Stimulated activated CD4-positive, alpha-beta T cell treated with anti-CD3 and anti-CD28 coated beads, Interleukin-15, amount 100 ng/mL, for 24 hours (primary cell): ENCODE measurements around the gene HOXA9.

Source experiments
- DNase-seq: peaks from one replicate; pipeline ENCODE4 v3.0.0-alpha.2; 2020

HOXA9 gene

DNA sequence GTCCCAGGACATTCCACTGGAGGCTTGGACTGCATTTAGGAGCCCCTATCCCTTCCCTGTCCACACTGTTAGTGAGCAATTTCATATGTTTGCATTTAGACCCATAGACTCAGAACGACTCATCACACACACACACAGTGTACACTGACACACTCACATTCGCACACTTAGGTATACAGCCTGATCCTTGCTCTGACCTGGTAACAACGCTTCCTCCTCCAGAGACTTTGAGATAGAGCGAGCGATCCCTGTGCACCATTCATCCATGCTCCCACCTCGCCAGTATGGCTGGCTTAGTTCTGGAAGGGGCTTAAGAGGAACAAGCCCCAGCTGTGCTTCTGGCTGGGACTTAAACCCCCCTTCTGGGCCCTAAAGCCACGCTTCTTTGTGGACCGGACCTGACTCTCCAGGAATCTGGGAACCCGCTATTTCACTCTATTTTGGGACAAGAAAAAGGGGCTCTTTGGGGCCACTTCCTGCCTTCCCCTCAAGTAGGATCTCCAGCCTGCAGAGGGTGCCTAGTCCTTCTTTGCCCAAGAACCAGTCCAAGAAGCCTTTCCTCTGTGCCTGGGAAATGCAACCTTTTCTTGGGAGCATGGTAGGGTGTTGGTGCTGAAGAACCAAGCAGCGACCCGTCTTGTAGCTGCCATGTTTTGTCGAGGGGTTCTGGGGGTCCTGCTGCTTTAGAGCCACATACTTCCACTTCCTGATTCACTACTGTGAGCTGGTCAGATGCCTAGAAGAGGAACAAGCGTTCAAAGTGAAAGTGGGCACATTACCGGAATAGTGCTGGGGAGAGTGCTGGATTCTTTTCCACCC is 35.6 kb upstream of the HOXA9 start:
- no peak for DNase-seq

DNA sequence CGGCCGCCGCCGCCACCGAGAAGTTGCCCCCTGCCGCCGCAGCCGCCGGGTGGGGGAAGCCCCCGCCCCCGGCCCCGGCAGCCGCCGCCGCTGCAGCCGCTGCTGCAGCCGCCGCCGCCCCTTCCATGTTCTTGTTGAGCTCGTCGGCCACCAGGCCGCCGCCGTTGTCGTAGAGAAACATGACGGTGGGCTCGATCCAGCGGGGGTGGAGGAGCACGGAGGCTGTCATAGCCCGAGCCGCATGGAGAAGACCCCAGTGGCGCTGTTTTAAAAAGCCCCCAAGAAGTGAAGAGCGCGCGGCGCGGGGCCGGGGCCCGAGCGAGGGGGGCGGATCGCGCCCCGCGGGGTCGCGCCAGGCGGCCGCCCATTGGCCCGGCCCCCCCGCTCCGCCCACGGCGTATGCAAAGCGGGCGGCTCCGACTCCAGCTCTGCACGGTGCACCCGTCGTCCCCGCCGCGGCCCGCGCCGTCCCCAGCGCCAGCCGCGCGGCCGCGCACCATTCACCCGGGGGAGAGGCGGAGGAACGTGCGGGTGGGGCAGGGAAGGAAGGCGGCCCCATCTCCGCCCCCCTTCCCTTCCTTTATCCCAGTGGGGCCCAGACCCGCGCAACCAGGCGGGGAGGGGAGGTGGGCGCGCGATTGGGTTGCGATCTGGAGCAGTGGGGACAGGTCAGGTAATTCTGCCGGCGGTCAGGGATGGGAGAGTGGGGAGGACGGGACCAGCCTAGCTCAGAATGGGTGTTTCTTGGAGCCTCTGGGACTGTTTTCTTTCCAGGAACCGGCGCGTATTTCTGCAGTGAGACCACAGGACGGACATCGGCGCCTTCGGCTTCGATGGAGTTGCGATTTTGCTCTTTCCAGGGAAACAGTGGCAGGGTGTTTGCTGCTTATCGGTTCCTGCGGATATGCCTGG is 34.8 kb upstream of the HOXA9 start, which contains the start of gene HOXA13:
HOXA13 (minus strand) TSS at position 243 of the 912 bp plus-strand sequence; CDS start at position 229, 14 bp downstream.
- peak; percentile 49 for DNase-seq

DNA sequence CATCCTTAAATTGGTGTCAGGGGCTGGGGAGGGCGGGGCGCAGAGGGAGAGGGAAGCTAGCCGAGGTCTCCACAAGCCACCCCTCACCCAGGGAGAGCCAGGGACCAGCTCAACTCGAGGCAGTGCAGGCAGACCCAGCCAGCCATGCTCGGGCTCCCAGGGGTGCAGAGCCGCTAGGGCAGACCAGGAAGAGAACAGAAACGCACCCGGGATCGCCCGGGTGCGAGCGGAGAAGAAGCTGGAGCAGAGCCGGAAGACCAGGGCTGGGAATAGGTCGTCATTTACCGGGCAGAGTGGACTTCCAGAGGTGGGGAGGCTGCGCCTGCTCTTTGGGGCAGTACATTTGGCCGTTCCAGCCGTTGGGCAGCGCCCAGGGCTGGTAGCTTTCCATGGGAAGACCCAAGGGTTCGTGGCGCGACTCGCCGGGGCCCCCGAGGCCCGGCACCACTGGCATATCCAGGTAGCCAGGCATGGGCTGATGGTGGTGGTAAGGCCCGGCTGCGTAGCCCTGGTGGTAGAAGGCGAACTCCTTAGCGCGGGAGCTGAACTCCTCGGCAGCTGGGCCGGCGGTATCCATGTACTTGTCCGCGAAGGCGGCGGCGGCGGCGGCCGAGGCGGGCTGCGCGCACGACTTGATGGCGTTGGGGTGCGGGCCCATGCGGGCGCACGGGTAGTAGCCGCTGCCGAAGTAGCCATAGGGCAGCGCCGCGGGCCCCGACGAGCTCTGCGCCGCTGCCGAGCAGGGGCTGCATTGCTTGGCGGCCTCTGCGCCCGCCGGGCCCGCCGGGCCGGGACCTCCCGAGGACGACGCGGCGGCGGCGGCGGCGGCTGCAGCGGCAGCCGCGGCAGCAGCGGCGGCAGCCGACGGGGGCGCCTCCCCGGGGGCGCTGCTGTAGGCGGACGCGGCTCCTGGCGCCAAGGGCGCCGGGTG is 33.8 kb upstream of the HOXA9 start:
- no peak for DNase-seq

DNA sequence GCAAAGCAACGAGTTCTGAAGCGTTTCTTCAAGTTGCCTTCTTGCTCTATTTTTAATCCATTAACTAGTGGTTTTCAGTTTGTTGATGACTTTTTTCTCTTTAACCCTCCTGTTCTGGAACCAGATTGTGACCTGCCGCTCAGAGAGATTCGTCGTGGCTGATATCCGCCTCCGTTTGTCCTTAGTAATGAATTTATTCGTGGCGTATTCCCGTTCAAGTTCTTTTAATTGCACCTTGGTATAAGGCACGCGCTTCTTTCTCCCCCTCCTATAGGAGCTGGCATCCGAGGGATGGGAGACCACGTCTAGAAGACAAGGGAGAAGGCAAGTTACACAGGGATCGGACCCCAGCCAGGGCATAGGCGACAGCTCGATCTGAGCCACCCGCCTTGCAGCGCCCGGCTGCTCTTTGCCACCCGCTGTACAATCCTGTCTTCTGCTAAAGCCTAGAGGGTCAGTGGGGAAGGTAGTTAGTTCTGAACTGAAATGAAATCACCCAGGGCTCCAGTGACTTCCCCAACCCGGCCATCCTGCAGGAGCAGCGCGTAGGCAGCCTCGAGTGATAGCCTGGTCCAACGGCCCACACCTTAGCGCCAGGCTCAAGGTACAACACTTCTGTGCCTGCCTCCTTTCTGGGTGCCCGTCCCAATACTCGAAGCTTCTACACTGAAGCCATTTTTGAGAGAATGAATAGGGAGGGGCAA is 33.0 kb upstream of the HOXA9 start:
- DNase-seq, result no peak

DNA sequence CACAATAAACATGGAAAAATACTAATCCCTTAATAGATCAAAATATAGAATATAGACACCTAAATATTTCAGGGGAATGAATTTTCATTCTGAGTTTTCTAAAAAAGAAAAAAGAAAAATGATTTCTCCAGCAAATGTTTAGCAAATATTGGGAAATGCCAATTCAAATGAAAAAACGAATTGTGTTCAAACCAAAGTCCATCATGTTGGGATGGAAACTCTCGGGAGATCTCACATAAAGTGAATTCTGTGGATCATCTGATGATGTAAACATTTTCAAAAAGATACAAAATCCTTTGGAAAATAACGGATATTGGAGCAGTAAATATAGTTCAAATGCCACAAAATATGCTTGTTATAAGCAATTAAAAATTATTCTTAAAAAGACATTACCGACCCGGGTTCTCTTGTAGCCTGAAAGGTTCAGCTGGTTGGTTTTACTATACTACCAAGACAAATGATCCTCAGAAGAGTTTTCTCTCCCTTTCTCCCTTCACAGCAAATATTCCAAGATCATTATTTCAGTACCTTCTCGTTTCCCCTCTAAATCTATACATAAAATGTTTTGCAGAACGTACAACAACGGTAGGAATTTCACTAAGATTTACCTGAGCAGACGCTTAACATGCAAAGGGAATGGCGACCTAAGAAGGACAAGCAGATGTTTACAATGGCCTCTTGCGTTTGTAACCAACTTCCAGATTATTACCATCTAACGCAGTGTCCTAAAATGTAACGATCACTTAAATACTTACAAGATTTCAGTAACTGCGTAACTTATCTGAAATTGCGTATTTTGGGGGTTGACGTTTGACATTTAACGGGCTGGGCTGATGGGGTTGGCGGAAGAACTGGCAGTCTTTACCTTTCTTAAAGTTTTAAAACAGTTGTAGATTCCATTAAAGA is 32.1 kb upstream of the HOXA9 start:
- no peak for DNase-seq

DNA sequence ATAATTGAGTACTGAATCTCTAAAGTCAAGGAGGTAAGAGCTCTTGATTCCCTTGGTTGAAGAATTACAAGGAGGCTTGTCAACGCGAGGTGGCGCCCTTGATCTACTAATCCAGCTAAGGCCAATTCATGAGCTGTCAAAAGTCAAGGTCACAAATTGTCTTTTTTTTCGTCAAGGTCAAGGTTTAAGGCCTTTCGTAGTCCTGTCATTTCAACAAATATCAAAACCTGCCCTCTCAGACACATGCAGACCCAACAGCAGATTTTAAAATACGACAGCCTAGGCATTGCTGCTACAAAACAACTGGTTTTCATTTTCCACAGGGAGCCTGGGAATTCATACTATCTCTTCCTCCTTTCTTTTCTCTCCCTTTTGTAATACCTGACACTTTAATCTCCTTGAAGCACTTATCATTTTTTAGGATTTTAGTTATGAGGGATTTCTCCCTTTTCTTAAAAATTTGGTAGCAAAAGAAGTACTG is 31.0 kb upstream of the HOXA9 start:
- DNase-seq, result peak; percentile 89

DNA sequence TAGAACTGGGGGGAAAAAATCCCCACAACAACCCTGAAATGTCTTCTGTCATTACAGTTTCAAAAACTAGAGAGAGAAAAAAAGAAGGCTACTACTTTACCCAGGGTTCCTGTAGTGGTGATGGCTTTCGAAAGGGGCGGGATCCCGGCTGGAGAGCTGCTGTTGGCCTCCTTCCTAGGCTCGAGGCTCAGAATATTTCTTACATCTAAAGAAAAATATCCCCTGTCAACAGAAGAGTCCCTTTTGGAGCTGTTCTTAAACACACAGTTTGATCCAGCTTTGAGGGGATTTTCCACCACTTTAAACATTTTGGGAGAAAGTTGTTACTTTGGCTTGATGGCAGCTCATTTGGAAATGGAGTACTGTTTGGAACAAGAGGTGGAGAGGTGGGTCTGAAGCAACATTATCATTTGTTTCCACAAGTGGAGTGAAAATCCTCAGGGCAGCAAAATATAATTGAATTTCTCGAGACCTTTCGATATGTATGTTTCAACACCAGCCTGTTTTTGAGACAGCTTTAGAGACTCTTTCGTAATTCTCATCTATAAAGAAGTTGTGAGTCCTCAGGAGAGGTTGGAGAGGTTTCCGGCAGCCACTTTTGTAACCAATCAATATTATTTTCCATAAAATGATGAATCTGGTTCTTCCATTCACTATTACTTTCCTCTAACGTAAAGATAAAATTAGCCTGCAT is 29.5 kb upstream of the HOXA9 start:
- DNase-seq, result no peak

DNA sequence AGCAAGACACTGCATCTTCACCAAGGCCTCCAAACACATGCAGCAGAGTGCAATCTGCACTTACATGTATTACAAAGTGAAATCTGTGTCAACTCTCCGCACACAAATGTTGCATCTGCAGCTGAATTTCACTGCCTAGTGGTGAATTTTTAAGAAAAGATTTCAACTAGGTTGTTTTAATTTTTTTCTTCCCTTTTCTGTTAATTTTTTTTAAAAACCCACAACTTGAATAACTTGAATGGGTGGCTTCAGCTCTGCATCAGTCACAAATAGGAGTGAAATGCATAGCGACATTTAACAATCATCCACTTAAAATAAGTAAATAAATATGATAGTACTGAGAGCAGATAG is 28.6 kb upstream of the HOXA9 start:
- DNase-seq, result no peak

DNA sequence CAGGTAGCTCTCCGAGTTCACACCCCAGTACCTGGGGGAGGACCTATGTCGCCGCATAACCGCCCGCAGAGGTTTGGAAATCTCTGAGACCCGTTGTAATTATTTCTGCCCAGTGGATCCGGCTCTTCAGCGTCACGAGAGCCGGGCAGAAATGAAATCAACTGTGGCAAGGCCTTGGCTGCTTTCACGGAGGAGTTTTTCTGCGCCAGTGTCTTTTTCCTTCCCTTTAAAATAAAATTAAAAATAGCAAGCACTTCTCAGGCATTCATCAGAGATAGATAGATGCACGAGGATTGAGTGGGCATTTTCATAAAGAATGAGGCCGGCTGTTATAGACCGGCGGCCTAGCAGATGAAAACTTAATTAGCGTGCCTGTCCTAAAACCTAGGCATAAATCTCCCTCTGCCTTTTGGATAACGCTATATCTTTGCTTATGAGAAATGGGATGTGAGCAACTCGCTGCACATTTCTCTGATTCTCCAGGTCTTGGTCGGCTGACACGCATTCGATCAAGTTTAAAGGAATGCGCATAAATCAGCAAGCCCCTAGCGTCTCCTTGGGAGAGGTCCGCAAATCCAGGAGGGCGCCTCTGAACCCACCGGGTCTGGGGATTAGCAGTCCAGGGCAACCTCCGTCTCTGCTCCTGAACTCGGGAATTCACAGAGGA is 28.1 kb upstream of the HOXA9 start:
- no peak for DNase-seq

DNA sequence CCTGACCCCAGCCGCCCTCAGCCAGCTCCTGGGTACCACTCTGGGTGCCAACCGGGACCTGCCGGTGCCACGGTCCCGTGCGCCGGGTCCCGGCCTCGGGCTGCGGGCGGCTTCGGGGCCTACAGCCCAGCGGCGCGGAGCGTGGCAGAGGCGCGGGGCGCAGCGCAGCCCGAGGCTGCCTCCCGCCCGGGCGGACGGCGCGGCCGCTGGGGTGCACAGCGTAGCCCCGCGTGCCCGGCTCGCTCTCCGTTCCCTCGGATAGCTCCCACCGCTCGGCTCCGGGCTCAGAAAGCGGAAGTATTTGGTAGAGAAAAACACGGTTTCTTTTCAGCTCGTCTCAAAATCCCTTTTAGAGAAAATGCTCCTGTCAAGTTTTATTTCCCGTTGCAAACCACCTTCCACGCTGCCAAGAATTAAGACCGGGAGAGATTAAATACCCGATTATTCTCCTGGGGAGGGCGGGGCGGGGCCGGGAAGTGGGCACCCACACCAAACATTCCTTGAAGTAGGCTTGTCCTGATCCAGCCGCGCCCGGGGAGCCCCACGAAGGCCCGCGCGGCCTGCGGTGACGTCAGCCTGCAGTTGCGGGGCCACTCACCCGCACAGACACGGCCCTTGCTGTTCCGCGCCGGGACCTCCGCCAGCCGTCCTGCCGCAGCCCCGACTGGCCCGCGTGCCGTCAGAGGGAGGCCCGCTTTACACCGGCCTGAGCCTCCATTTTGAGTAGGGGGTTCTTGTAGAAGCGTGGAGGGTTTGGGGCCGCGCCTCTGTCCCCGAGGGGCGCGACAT is 27.4 kb upstream of the HOXA9 start:
- no peak for DNase-seq

DNA sequence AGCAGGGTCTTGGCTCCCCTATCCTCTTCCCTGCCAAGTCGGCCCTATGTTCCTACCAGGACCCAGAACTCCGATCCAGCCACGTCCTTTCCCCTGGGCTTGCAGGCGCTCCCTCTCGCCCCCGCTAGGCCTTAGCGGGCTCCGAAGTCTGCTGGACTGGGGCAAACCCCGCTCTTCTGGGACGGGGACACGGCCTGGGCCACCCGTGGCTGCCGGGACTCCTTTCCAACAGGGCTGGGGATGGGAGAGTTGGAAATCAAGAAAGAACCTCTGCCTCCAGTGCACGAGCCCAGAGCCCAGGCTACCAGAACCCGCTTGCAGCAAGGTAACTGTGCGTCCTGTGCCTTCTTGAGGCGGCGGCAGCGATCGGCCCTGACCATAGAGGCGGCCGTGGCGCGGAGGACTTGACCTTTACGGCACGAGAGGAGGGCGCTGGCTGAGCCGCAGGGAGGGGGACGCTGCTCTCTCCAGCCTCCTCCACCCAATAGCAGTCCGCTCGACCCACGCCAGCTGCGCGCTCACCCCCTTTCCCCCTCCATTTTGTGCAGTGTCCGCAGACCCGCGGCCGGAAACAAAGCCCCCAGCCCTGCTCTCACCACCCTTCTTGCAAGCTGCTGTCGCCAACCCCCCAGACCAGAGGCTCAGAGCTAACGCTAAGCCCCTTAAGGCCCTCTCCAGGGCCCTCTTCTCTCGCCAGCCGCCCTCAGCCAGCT is 26.7 kb upstream of the HOXA9 start:
- no peak for DNase-seq

DNA sequence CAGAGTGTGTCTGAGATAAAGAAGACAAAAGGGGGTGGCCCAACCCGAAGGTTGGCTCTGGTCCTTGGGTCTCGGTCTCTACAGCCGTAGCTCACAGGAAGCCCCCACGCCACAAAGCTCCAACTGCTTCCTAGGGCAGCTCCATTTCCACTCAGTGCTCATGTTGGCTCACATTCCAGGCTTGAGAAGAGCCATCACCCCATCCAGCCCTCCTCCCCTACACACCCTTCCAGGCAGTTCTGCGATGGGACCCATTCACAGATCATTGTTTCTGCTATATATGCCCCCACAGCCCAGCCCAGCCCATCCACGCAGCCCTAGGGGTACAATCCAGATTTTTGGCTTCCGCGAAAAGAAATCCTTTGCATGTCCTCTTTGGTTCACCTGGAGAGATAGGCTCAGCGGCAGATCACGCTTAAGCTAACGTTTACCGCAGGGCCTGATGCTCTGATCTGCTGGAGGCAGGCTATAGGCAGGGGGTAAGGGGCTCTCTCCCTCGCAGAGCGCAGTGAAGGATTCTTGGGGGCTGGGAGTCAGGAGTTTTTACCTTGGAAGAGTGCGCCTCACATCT is 25.9 kb upstream of the HOXA9 start:
- DNase-seq, result no peak

DNA sequence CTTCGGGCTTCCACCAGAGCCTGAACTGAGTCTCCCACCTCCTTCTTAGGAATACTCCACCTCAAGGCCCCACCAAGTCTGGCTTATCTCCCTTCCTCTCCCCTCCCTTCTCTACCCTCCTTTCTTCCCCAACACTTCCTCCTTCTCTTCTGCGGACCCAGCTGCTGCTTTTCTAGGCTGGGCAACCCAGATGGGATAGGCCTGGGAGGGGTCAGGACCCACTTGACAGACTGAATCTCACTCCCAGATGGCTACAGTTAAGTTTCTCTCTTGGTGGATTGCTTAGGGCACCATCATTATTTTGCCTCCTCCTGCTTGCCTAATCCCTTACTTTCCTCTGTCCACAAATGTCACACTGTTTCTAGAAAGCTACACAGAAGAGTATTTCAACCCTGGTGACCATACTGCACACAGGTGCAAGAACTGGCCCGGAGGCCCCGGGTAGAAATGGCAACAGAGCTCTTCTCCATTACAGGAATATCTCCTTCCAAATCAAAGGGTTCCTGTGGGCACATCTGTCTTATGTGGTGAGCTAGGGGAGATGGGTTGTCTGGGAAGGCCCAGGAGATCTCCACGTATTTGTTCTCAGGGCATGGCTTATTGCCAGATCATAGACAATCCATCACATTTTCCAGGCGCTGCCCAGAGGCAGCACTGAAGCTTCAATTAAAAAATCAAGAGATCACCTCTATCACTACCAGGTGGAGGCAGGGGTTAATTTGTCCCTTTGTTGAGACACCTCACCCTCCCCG is 24.8 kb upstream of the HOXA9 start:
- no peak for DNase-seq

DNA sequence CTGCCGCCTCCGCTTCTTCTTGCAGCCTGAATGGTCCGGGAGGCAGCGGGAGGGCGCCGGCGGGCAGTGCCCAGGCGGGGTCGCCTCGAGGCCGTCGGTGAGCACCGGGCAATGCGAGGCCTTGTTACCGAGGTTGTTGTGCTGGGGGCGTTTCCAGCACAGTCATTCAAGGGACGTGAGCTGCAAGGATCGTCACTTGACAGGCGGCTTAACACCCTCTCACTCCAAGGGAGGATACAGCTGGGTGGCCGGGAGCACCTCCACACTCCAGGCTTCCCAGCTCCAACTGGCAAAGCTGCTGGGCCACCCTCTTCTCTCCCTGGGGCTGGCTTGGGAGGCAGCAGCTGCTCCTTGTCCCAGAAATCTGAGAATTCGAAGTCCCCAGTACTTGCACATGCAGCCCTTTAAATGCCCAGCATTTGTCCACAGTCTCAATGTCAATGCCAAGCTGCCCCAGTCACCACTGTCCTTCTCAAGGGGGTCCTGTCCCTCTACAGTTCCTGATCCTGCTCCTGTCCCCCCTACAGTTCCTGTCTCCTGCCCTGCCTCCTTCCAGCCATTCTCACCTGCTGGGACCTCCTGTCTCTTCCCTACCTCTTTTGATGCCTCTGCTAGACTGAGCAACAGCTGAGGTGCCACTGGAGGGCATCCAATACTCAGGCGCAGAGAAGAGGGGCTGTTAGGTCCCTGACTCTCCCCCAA is 24.1 kb upstream of the HOXA9 start:
- DNase-seq, result no peak

DNA sequence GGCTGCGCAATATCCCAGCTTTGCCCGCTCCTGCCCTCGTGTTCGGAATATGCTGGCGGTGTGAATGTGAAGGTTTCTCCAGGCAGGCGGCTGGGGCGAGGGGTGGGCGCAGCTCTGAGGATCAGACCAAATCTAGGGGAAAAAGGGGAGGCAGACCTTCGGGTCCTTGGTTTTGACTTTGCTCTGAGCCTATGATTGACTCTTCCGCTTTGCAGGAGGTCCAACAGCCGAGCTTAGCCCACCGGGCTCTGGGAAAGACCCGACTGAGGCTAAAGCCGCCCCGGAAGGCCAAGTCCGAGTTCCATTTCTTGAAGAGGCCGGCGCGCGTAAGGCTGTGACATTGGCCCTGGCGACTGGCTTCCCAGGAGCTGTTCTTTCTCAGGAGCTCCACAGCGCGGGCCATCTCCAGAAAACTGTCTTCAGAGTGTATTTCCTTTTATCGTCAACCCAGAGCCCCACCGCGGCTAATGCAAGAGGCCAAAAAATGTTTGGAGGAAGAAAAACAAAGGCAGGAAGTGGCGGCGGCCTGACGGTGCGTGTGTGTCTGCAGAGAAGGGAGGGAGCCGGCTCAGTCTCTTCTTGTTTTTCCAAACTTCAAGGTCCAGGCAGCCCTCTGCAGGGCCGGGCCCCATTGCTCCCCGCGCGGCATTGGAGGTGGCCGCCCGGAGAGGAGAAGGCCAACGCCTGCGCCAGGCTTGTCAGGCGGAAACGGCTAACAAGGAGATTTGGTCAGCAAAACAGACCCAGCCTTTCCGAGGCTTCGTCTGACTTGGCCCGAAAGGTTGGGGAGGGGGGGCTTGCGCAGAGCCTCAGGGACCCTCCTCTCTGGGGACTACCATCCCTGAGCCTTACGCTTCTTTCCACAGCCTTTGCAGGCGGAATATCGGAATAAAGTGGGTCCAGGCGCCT is 23.3 kb upstream of the HOXA9 start:
- DNase-seq, result no peak
